ENCODE results near the gene COL4A2.

DNA sequence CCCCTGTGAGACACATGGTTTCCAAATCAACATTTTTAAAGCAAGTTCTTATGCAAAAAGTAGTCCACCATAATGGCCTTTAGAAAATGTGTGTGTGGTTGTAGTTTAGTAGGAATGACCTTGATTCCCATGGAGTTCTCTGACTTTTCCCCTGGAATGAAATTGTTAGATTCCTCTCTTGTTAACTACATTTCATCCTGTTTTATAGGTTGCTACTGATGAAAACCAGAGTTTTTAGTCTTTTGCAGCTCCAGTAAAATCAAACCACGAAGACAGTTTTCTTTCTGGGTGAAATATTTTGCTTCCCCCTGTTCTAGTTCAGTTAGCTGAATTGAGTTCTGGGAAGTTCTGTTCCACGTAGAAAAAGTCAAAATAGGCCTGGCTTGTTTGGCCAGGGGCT lies 146.7 kb downstream of the COL4A2 start:
- TF ChIP-seq, protein P1, sequence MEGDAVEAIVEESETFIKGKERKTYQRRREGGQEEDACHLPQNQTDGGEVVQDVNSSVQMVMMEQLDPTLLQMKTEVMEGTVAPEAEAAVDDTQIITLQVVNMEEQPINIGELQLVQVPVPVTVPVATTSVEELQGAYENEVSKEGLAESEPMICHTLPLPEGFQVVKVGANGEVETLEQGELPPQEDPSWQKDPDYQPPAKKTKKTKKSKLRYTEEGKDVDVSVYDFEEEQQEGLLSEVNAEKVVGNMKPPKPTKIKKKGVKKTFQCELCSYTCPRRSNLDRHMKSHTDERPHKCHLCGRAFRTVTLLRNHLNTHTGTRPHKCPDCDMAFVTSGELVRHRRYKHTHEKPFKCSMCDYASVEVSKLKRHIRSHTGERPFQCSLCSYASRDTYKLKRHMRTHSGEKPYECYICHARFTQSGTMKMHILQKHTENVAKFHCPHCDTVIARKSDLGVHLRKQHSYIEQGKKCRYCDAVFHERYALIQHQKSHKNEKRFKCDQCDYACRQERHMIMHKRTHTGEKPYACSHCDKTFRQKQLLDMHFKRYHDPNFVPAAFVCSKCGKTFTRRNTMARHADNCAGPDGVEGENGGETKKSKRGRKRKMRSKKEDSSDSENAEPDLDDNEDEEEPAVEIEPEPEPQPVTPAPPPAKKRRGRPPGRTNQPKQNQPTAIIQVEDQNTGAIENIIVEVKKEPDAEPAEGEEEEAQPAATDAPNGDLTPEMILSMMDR (IDR thresholded peaks at IDR 0.05), result no peak
- TF ChIP-seq POLR2A (IDR thresholded peaks at IDR 0.05) (no peak), EP300 (IDR thresholded peaks at IDR 0.05; ENCODE audit: low read depth) (no peak)

All from transverse colon (tissue), 3 donors.